ENCODE results near the gene RPIA.

Gene RPIA

DNA sequence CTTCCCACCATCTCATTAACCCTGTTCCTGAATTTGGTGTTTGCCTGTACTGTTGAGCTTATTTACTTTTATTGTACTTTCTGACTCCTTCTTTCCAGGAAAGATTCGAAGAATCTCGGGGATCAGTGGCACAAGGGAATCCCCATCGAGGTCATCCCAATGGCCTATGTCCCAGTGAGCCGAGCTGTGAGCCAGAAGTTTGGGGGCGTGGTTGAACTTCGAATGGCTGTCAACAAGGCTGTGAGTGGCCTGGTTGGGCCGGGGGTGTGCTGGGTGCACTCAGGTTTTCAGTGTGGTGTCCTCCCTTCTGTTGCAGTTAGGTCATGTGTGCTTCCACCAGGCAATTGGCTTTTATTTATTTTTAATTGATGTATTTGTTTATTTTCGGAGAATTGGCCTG, 45.0 kb downstream of the RPIA start:
- DNase-seq (ENCODE audit: extremely low read depth, insufficient read length): no peak
- no peak overlapping the region for H3K4me3 ChIP-seq (replicated peaks; ENCODE audit: low read depth, low read length)
- peaks cover 5% of the 10 kb centered on the region for H3K36me3 ChIP-seq (ENCODE audit: control insufficient read depth, insufficient read depth, low read length)
- H3K27me3 ChIP-seq (replicated peaks; ENCODE audit: control insufficient read depth, insufficient read depth, low read length): no peaks in the 10 kb centered on the region
- TF ChIP-seq, protein P1, sequence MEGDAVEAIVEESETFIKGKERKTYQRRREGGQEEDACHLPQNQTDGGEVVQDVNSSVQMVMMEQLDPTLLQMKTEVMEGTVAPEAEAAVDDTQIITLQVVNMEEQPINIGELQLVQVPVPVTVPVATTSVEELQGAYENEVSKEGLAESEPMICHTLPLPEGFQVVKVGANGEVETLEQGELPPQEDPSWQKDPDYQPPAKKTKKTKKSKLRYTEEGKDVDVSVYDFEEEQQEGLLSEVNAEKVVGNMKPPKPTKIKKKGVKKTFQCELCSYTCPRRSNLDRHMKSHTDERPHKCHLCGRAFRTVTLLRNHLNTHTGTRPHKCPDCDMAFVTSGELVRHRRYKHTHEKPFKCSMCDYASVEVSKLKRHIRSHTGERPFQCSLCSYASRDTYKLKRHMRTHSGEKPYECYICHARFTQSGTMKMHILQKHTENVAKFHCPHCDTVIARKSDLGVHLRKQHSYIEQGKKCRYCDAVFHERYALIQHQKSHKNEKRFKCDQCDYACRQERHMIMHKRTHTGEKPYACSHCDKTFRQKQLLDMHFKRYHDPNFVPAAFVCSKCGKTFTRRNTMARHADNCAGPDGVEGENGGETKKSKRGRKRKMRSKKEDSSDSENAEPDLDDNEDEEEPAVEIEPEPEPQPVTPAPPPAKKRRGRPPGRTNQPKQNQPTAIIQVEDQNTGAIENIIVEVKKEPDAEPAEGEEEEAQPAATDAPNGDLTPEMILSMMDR (IDR thresholded peaks at IDR 0.05; ENCODE audit: insufficient read depth, low read length, poor library complexity, severe bottlenecking): no peak

DNA sequence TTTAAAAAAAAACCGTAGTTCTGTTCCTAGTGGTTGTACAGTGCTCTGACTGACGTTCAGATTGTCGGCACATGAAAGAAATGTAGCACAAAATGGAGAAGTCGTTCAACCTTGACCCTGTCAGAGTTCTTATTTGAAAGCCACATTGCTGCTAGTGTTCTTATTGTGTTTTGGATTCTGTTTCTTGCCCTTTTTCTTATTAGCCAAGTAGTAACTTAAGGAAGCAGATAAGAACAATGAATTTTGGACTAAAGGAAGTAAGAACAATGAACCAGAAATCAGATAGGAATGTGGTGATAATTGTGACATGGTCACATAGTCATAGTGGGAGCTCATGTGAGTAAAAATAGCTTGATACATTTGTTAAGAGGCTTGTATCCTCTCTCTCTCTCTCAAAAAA, 45.9 kb downstream of the RPIA start:
- Histone ChIP-seq H3K27me3 (replicated peaks; ENCODE audit: control insufficient read depth, insufficient read depth, low read length) (no peaks in the 10 kb centered on the region), H3K4me3 (replicated peaks; ENCODE audit: low read depth, low read length) (no peak overlapping the region), H3K36me3 (ENCODE audit: control insufficient read depth, insufficient read depth, low read length) (peaks cover 5% of the 10 kb centered on the region)
- TF ChIP-seq, protein P1 (IDR thresholded peaks at IDR 0.05; ENCODE audit: insufficient read depth, low read length, poor library complexity, severe bottlenecking): no peak
- no peak for DNase-seq (ENCODE audit: extremely low read depth, insufficient read length)

DNA sequence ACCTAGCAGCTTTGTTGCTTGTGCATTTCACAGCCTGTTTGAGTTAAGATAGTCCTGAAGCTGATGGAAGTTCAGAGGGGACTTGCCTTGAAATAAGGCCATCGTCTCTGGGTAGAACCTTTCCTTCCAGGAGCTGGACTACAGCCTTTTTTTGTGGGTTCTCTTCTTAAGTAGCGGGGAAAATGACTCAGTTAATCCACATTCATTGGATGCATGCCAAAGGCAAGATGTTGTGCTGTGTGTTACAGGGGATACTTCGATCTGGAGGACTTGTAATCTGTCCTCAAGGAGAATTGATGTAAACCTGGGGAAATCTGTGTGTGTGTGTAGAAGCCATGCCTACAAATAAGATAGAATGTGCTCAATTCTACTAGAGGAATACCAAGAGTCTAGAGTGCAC, 46.8 kb downstream of the RPIA start:
- no peak for DNase-seq (ENCODE audit: extremely low read depth, insufficient read length)
- Histone ChIP-seq H3K4me3 (replicated peaks; ENCODE audit: low read depth, low read length) (no peak overlapping the region), H3K27me3 (replicated peaks; ENCODE audit: control insufficient read depth, insufficient read depth, low read length) (no peaks in the 10 kb centered on the region), H3K36me3 (ENCODE audit: control insufficient read depth, insufficient read depth, low read length) (peaks cover 5% of the 10 kb centered on the region)
- TF ChIP-seq, protein P1 (IDR thresholded peaks at IDR 0.05; ENCODE audit: insufficient read depth, low read length, poor library complexity, severe bottlenecking): no peak

DNA sequence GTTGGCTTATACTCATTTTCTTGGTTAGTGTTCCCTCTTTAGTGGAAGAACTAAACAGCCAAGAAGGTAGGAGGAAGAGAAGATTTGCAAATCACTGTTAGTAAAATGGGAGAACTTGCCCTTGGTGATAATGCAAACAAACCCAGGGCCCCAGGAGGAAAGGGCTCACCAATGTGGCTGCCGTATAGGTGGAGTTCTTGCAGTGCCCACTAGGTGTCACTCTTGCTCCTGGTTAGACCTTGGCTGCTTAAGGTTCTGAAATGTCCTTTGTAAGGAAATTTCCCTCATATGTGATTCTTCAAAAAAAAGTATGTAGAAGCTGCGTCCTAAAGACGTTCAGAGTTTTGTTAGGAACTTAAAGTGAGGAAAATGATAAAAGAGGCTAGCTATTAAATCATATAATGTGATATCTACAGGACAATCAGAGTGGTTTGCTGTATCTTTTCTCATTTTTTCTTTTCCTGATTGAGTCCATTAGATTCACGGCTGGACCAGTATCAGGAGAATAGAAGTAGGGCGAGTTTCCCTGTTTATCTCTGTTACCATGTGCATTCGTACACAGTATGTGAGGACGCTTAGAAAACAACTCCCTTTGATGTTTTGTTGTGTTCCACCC, 48.6 kb downstream of the RPIA start:
- TF ChIP-seq, protein P1 (IDR thresholded peaks at IDR 0.05; ENCODE audit: insufficient read depth, low read length, poor library complexity, severe bottlenecking): peak; percentile 85
- H3K27me3 ChIP-seq (replicated peaks; ENCODE audit: control insufficient read depth, insufficient read depth, low read length): no peaks in the 10 kb centered on the region
- DNase-seq (ENCODE audit: extremely low read depth, insufficient read length): peak; percentile 32
- no peak overlapping the region for H3K4me3 ChIP-seq (replicated peaks; ENCODE audit: low read depth, low read length)
- peaks cover 5% of the 10 kb centered on the region for H3K36me3 ChIP-seq (ENCODE audit: control insufficient read depth, insufficient read depth, low read length)

DNA sequence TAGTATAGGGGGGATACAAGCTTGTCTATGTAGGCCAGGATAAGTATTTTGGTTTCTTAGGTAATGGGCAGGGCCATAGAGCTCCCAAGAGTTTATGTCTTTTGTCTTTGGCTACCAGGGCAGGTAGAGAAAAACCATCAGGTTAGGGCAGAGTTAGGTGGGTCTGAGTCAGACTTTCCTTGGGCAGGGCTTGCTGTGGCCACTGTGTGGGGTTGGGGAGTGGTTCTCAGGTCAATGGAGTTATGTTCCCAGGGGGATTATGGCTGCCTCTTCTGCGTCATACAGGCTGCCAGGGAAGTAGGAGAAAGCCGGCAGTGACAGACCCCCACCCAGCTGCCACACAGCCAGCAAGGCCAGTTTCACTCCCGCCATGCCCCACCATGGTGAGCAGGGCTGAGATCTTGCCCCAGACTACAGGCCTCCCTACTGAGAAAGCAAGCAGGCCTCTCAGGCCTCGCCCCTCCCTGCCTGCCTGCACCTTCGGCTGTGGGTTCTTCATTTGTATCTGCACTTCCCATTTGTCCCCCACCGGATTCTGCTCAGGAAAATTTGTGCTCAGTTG, 55.5 kb downstream of the RPIA start:
- TF ChIP-seq, protein P1 (IDR thresholded peaks at IDR 0.05; ENCODE audit: insufficient read depth, low read length, poor library complexity, severe bottlenecking): no peak
- Histone ChIP-seq H3K36me3 (ENCODE audit: control insufficient read depth, insufficient read depth, low read length) (peaks cover 7% of the 10 kb centered on the region), H3K4me3 (replicated peaks; ENCODE audit: low read depth, low read length) (no peak overlapping the region), H3K27me3 (replicated peaks; ENCODE audit: control insufficient read depth, insufficient read depth, low read length) (no peaks in the 10 kb centered on the region)
- DNase-seq (ENCODE audit: extremely low read depth, insufficient read length): no peak
